Rectal smooth muscle tissue (tissue), 1 donor: Measurements from ENCODE around the gene COL20A1.
A peak's percentile ranks its signal among the peaks of the same experiment; 100 is the strongest.
"Not testable (repeated sequence)": the region's sequence is repeated elsewhere in the genome, so short reads cannot be mapped to it uniquely, and the experiment has no call there.

ENCODE experiments used
- H3K27ac ChIP-seq: one replicate; pipeline ENCODE4 v1.7.0; 2013; ENCODE audit warnings: low read depth, low read length, inconsistent platforms
- H3K27me3 ChIP-seq: one replicate; pipeline ENCODE4 v1.7.0; 2013; ENCODE audit warnings: low read length; ENCODE audit not compliant: control insufficient read depth, insufficient read depth
- H3K36me3 ChIP-seq: one replicate; pipeline ENCODE4 v1.7.0; 2013; ENCODE audit warnings: low read length; ENCODE audit not compliant: control insufficient read depth, insufficient read depth
- H3K4me1 ChIP-seq: one replicate; pipeline ENCODE4 v1.7.0; 2013; ENCODE audit warnings: low read length; ENCODE audit not compliant: control insufficient read depth, insufficient read depth
- H3K4me3 ChIP-seq: one replicate; pipeline ENCODE4 v1.7.0; 2013; ENCODE audit warnings: low read length
- H3K9ac ChIP-seq: one replicate; pipeline ENCODE4 v1.7.0; 2013; ENCODE audit warnings: low read length

COL20A1 gene

DNA sequence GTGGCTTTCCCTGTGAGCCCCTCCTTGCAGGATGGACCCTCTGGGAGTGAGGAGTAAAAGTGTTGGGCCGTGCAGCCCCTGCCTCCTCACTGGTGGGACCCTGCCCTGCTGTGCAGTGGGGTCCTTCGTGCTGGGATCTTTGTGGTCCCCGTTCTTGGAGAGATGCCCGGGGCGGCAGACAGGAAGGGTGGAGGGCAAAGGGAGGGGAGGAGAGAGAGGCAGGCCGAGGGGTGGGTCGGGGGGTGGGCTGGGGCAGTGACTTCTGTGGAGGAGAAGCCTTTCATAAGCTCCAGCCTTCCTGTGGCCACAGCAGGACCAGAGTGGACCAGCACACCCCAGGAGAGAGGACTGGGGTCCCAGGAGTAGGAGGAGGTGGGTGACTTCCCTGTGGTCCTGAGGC, at the start of gene COL20A1:
TSS of gene COL20A1 (plus strand) at position 283 of the 400 bp plus-strand sequence. CDS start 1,922 bp downstream, outside the sequence.
- Histone ChIP-seq H3K4me3 (no peak within 1 kb of the TSS), H3K4me1 (no peaks in the 10 kb centered on the region), H3K9ac (no peak within 1 kb of the TSS), H3K27ac (no peak within 1 kb of the TSS), H3K36me3 (peaks cover 12% of the 10 kb centered on the region), H3K27me3 (peaks cover 22% of the 10 kb centered on the region)

DNA sequence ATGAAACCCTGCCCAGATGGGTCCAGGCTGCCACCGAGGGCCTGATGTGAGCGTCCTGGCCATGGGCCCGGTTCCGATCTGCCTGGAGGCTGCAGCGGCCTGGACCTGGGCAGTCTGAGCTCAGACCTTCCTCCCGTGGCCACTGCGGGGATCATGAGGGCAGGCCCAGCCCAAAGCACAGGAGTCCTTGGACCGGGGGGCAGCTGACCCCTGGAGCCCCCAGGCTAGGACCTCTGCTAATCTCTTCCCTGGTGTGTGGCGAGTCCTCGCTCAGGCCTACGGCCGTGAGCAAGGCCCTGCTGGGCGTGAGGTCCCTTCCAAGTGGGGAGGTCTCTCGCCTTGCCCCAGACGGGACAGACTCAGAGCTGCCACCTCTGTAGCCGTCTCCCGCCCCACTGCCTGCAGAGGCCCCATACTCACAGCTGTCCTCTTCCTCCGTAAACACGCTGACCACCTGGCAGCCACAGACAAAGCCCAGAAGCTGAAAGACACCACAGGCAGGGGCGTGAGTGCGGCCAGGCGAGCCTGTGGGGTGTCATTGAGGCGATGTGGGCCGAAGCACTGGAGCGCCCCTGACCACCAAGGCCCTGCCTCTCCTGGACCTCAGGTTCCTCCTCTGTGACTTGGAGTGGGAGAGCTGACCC, 49.3 kb upstream of the COL20A1 start:
- H3K4me3 ChIP-seq: no peak overlapping the region
- no peak overlapping the region for H3K9ac ChIP-seq
- H3K27ac ChIP-seq: no peak overlapping the region
- peaks cover 3% of the 10 kb centered on the region for H3K27me3 ChIP-seq
- no peaks in the 10 kb centered on the region for H3K4me1 ChIP-seq
- H3K36me3 ChIP-seq: no peaks in the 10 kb centered on the region

GRCh38 chr20:63244468-63244867, 48.5 kb upstream of the COL20A1 start:
- H3K27ac ChIP-seq: no peak overlapping the region
- no peaks in the 10 kb centered on the region for H3K36me3 ChIP-seq
- H3K4me3 ChIP-seq: no peak overlapping the region
- peaks cover 3% of the 10 kb centered on the region for H3K27me3 ChIP-seq
- no peak overlapping the region for H3K9ac ChIP-seq
- no peaks in the 10 kb centered on the region for H3K4me1 ChIP-seq

- H3K4me3 ChIP-seq: no peak overlapping the region
- no peak overlapping the region for H3K9ac ChIP-seq
- H3K36me3 ChIP-seq: no peaks in the 10 kb centered on the region
- no peak overlapping the region for H3K27ac ChIP-seq
- H3K4me1 ChIP-seq: no peaks in the 10 kb centered on the region
- peaks cover 3% of the 10 kb centered on the region for H3K27me3 ChIP-seq
Measured at GRCh38 chr20:63246490-63247288, 46.3 kb upstream of the COL20A1 start.

- Histone ChIP-seq H3K4me1 (no peaks in the 10 kb centered on the region), H3K4me3 (no peak overlapping the region), H3K36me3 (no peaks in the 10 kb centered on the region), H3K27me3 (peaks cover 11% of the 10 kb centered on the region), H3K27ac (no peak overlapping the region), H3K9ac (no peak overlapping the region)
Measured at GRCh38 chr20:63247671-63248228, 45.2 kb upstream of the COL20A1 start.

DNA sequence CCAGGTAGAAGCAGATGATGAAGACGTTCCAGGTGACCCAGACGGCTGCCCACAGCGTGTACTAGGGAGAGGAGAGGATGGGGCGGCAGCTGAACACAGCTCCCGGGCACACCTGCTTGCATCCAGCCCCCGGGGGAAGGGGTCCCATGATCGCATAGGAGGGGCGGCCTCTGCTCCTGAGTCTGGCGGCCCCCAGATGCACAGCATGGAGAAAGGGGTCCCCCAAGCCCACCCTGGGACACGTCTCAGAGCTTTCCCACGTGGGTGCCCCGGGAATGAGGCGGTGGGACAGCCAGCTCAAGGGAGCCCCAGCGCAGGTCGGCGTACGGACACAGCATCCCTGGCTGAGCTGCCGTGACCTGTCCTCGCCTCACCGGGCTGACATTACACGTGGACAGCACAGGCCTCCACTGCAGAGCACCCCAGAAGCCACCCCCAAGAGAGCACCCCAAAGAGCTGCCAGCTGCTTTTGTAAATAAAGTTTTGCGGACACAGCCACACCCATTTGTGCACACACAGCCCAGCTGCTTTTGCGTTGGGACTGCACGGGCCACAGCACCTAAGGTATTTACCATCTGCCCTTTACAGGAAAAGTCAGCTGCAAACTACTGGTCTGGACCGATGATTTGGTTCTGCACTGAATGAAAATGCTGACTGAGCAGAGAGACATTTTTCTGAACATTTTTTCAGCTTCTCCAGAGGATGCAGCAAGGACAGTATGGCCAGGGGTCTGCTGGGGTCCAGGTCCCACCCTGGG, 44.0 kb upstream of the COL20A1 start:
- Histone ChIP-seq H3K9ac (no peak overlapping the region), H3K4me1 (no peaks in the 10 kb centered on the region), H3K27ac (no peak overlapping the region), H3K27me3 (peaks cover 17% of the 10 kb centered on the region), H3K4me3 (no peak overlapping the region), H3K36me3 (no peaks in the 10 kb centered on the region)

GRCh38 chr20:63249891-63250290, 43.1 kb upstream of the COL20A1 start:
- peaks cover 21% of the 10 kb centered on the region for H3K27me3 ChIP-seq
- H3K4me1 ChIP-seq: no peaks in the 10 kb centered on the region
- no peaks in the 10 kb centered on the region for H3K36me3 ChIP-seq
- H3K4me3 ChIP-seq: no peak overlapping the region
- no peak overlapping the region for H3K27ac ChIP-seq
- H3K9ac ChIP-seq: no peak overlapping the region

- H3K27ac ChIP-seq, H3K36me3 ChIP-seq, H3K4me1 ChIP-seq, H3K4me3 ChIP-seq, H3K9ac ChIP-seq: not testable (repeated sequence)
- peaks cover 31% of the 10 kb centered on the region for H3K27me3 ChIP-seq
Measured at GRCh38 chr20:63251350-63251749, 41.6 kb upstream of the COL20A1 start.

- no peak overlapping the region for H3K27ac ChIP-seq
- H3K4me3 ChIP-seq: no peak overlapping the region
- H3K27me3 ChIP-seq: peaks cover 36% of the 10 kb centered on the region
Measured at GRCh38 chr20:63252284-63252711, 40.7 kb upstream of the COL20A1 start.

GRCh38 chr20:63253065-63253437, 39.9 kb upstream of the COL20A1 start:
- Histone ChIP-seq H3K9ac (no peak overlapping the region), H3K27ac (no peak overlapping the region), H3K4me1 (no peaks in the 10 kb centered on the region), H3K27me3 (peaks cover 33% of the 10 kb centered on the region), H3K4me3 (peak overlapping the region; percentile 27), H3K36me3 (no peaks in the 10 kb centered on the region)

More at GRCh38 chr20:63252284-63252711, 40.7 kb upstream of the COL20A1 start:
- Histone ChIP-seq H3K9ac (no peak overlapping the region), H3K36me3 (no peaks in the 10 kb centered on the region), H3K4me1 (no peaks in the 10 kb centered on the region)

GRCh38 chr20:63253438-63254231, 39.4 kb upstream of the COL20A1 start:
- Histone ChIP-seq H3K9ac (no peak overlapping the region), H3K4me1 (no peaks in the 10 kb centered on the region), H3K36me3 (no peaks in the 10 kb centered on the region), H3K27ac (no peak overlapping the region), H3K27me3 (peaks cover 33% of the 10 kb centered on the region), H3K4me3 (peak overlapping the region; percentile 27)
